Epithelial cell of proximal tubule (primary cell): ENCODE measurements around the gene MAML3. TPM values are rescaled to one million over a fixed set of nuclear protein-coding genes. Genes with fewer than 3 reads are reported as not detected.

Source experiments
- DNase-seq: peaks from one replicate; pipeline ENCODE4 v3.0.0-alpha.2; 2011; ENCODE audit warnings: low read depth
- H3K4me3 ChIP-seq: 2 replicates; pipeline ENCODE4 v1.5.1; 2011; ENCODE audit warnings: low read depth, mild to moderate bottlenecking, low read length
- CTCF ChIP-seq: conservative IDR thresholded peaks from 2 replicates; pipeline ENCODE4 v1.5.1; 2012; ENCODE audit warnings: low read depth, mild to moderate bottlenecking, low read length
- total RNA-seq: library from RNA; depleted of rRNA; stranded (reverse); fragments of >200 nt; gene quantifications from 2 replicates; pipeline ENCODE4 v1.2.3, GENCODE V29; 2015

Gene MAML3
- total RNA-seq, 1 donor from 2014 or later, result 1.2 TPM

DNA sequence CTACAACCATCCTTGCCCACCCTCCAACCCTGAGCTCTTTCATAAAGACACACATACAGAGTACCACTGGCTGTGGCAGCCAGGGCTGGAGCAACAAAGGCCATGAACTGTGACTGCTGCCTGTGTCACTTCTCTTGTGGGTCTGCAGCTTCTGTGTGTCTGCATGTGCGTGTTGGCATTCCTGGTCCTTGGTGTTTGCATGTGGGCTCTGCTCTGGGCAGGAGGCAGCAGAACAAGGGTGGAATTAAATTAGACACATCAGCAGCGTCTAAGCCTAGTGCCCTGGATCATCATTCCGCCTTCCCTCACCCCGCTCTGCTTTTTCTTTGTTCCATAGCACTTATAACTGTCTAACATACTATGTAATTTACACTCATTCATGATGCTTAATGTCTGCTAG is 330.6 kb downstream of the MAML3 start:
- H3K4me3 ChIP-seq, result no peak overlapping the region
- TF ChIP-seq CTCF, result no peak
- no peak for DNase-seq

DNA sequence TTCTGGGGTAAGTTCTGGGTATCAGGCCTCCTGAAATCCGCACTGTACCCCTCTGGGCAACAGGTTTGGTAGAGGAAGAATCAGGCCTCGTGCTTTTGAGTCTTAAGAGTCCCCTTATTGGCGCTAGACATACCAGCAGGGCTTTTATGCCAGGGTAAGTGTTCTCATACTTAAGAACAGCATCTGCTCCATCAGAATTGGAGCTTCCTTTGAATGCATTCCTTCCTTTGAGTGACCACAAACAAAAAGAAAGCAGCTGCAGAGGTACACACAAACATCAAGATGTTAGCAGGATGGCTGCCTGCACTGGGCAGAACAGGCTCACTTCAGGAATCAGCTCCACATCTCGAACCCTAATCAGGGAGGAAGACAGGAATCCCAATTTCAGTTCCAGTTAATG is 331.6 kb downstream of the MAML3 start:
- TF ChIP-seq CTCF, result no peak
- no peak for DNase-seq
- H3K4me3 ChIP-seq, result no peak overlapping the region

- no peak for TF ChIP-seq CTCF
- no peak overlapping the region for H3K4me3 ChIP-seq
- no peak for DNase-seq
Measured at GRCh38 chr4:139819082-139819481, 334.9 kb downstream of the MAML3 start.

- no peak overlapping the region for H3K4me3 ChIP-seq
- DNase-seq, result no peak
- TF ChIP-seq CTCF, result no peak
Measured at GRCh38 chr4:139817657-139818452, 336.1 kb downstream of the MAML3 start.

GRCh38 chr4:139816856-139817255 is 337.1 kb downstream of the MAML3 start:
- no peak overlapping the region for H3K4me3 ChIP-seq
- no peak for TF ChIP-seq CTCF
- DNase-seq, result no peak

DNA sequence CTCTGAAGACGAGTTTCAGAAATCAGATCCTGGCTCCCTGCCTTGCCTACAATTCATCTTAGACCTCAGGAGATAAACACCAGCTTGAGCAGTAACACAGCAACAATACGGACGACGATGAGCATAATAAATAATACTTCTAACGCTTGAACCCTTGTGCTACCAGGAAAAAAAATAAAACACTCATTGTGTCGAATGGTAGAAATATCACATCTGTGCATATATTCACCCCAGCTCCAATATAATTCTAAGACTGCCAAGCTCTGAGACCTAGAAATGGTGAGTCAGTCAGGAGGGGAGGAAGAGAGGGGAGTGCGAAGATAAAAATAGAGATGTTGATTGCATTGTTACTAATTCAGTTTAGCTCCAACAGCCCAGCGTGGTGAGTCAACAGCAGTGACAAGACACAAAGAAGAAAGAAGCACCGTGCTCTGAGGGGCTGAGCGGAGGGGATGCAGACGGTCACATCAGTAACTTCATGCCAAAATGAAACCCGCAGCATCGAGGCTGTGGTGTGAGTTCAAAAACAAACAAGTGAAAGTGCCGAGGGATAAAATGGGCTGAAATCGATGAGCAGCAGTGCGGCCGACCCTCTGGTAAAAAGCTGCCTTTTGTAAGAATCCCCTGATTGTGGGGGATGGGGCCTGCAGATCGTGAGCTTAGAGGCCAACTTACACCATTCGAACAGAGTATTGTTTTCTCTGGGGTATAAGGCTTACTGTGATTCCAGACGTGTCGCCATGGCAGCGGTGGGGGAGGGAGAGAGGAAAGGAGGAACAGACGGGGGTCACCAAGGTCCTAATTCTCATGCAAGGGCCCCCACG is 338.0 kb downstream of the MAML3 start:
- peak overlapping the region; percentile 33 for H3K4me3 ChIP-seq
- DNase-seq, result peak; percentile 43
- TF ChIP-seq CTCF, result no peak
